Transverse colon (tissue), 4 donors: ENCODE data around the gene PHOSPHO2. TPM values are rescaled to one million over a fixed set of nuclear protein-coding genes. Genes with fewer than 3 reads are reported as not detected.

ENCODE experiments used
- DNase-seq: peaks from one replicate; pipeline ENCODE4 v3.0.0-alpha.2; 2019
- H3K27ac ChIP-seq, 4 donors: fragments of 200-600 bp; sonication (generic); 2 replicates each; pipeline ENCODE4 v1.5.1; 2016 to 2018; ENCODE audit warnings: inconsistent platforms in 4 of 4
- H3K27me3 ChIP-seq: fragments of 200-600 bp; sonication (generic); 2 replicates; pipeline ENCODE4 v1.5.1; 2017; ENCODE audit warnings: inconsistent platforms
- H3K36me3 ChIP-seq, 4 donors: fragments of 200-600 bp; sonication (generic); 2 replicates each; pipeline ENCODE4 v1.5.1; 2017 to 2019; ENCODE audit warnings: inconsistent platforms in 4 of 4
- H3K4me1 ChIP-seq, 4 donors: fragments of 200-600 bp; sonication (generic); 2 replicates each; pipeline ENCODE4 v1.5.1; 2017 to 2020; ENCODE audit warnings: inconsistent platforms in 4 of 4
- H3K4me3 ChIP-seq, 4 donors: fragments of 200-600 bp; sonication (generic); 1 replicate in 1 of 4; 2 replicates in 3 of 4; pipeline versions ENCODE4 v1.5.1 to v1.6.1; 2017 to 2019; ENCODE audit warnings: inconsistent platforms in 4 of 4
- H3K9me3 ChIP-seq, 2 donors: fragments of 200-600 bp; sonication (generic); 2 replicates each; pipeline ENCODE4 v1.5.1; 2017 to 2019; ENCODE audit warnings: inconsistent platforms in 2 of 2
- EP300 ChIP-seq: sonication (generic); formaldehyde crosslinking; IDR thresholded peaks from one replicate; pipeline ENCODE4 v1.6.1; 2017; ENCODE audit warnings: antibody characterized with exemption, low read depth
- POLR2A ChIP-seq: fragments of 450-650 bp; IDR thresholded peaks from one replicate; pipeline ENCODE4 v1.6.1; 2016; ENCODE audit warnings: antibody characterized with exemption, mild to moderate bottlenecking, moderate library complexity
- POLR2AphosphoS5 ChIP-seq, 3 donors: sonication (generic); formaldehyde crosslinking; IDR thresholded peaks; one replicate each; pipeline ENCODE4 v1.6.1; 2016; ENCODE audit warnings: antibody characterized with exemption in 3 of 3
- WGBS, 2 donors: methylation state at CpG; one replicate each; pipeline ENCODE4 v1.1.5; 2018; ENCODE audit warnings: low coverage in 1 of 2; 5-methylcytosine and 5-hydroxymethylcytosine counted together
- in situ Hi-C, 4 donors: fragments of 200-750 bp; cut with MboI; loops; one replicate each; pipeline versions ENCODE4 v1.15.0 to v1.15.1; 2017; ENCODE audit warnings: low sequenced_read_pairs in 3 of 4, low pct_ligation_motif_present in 1 of 4, low pct_unique_long_range_greater_than_20kb in 1 of 4
- intact Hi-C: fragments of 100-400 bp; cut with DNase I; formaldehyde crosslinking; loops from one replicate; pipeline ENCODE4 v1.15.1; 2023; ENCODE audit warnings: low total_unique reads
- total RNA-seq, 4 donors: library from RNA; depleted of rRNA; stranded (reverse); fragments of >200 nt; gene quantifications; one replicate each; pipeline ENCODE4 v1.1.0, GENCODE V29; 2016
- TF ChIP-seq, protein P1 (sequence below), 5 experiments: fragments of 200-600 bp in 3 of 5; fragments of 450-650 bp in 2 of 5; sonication (generic) in 3 of 5; IDR thresholded peaks; 1 replicate in 2 of 5; 2 replicates in 3 of 5; pipeline ENCODE4 v1.5.1; 2016 to 2017; ENCODE audit warnings: antibody characterized with exemption in 5 of 5, inconsistent platforms in 3 of 5, mild to moderate bottlenecking in 2 of 5, moderate library complexity in 1 of 5

Gene PHOSPHO2
- total RNA-seq, 4 donors from 2014 or later = 2.6 to 16.5 (median 7.7) TPM

- Histone ChIP-seq H3K27ac (peak overlapping the region in 3 of 4 donors; percentile 72 to 82 (median 82)), H3K27me3 (no peaks in the 10 kb centered on the region), H3K4me3 (no peak overlapping the region), H3K9me3 (no peaks in the 10 kb centered on the region), H3K36me3 (no peaks in the 10 kb centered on the region), H3K4me1 (peaks cover 32 to 69% (median 54%) of the 10 kb centered on the region in 4 donors)
- DNase-seq = no peak
- WGBS, 2 donors = 88 to 100% methylated on average over 2 to 6 of the region's 6 CpGs
- in situ Hi-C loops (no loop called here), intact Hi-C loops (no loop called here)
- TF ChIP-seq EP300 (no peak), POLR2A (no peak), POLR2AphosphoS5 (IDR thresholded peaks at IDR 0.05) (no peak)
- TF ChIP-seq, protein P1, sequence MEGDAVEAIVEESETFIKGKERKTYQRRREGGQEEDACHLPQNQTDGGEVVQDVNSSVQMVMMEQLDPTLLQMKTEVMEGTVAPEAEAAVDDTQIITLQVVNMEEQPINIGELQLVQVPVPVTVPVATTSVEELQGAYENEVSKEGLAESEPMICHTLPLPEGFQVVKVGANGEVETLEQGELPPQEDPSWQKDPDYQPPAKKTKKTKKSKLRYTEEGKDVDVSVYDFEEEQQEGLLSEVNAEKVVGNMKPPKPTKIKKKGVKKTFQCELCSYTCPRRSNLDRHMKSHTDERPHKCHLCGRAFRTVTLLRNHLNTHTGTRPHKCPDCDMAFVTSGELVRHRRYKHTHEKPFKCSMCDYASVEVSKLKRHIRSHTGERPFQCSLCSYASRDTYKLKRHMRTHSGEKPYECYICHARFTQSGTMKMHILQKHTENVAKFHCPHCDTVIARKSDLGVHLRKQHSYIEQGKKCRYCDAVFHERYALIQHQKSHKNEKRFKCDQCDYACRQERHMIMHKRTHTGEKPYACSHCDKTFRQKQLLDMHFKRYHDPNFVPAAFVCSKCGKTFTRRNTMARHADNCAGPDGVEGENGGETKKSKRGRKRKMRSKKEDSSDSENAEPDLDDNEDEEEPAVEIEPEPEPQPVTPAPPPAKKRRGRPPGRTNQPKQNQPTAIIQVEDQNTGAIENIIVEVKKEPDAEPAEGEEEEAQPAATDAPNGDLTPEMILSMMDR (IDR thresholded peaks at IDR 0.05) = no peak
These were observed 20.4 kb downstream of the PHOSPHO2 start for GRCh38 chr2:169714699-169715098.

GRCh38 chr2:169715379-169716237 is 21.3 kb downstream of the PHOSPHO2 start:
- H3K27ac ChIP-seq = peak overlapping the region; percentile 72 to 82 (median 78)
- peak; percentile 71 for DNase-seq
- H3K27me3 ChIP-seq = no peaks in the 10 kb centered on the region
- WGBS, 2 donors = 30% methylated on average over 17 of the region's 17 CpGs; no CpG with 5 or more reads in 1 of the 2 donors
- in situ Hi-C loops = no loop called here
- peaks cover 29 to 61% (median 47%) of the 10 kb centered on the region in 4 donors for H3K4me1 ChIP-seq
- peak overlapping the region in 3 of 4 donors; percentile 11 to 36 (median 29) for H3K4me3 ChIP-seq
- no peaks in the 10 kb centered on the region for H3K36me3 ChIP-seq
- TF ChIP-seq, protein P1 (IDR thresholded peaks at IDR 0.05) = no peak
- TF ChIP-seq POLR2A (no peak), EP300 (no peak), POLR2AphosphoS5 (IDR thresholded peaks at IDR 0.05) (peak in 2 of 3 donors; percentile 21 to 37)
- no peaks in the 10 kb centered on the region for H3K9me3 ChIP-seq
- intact Hi-C loops = no loop called here

GRCh38 chr2:169716238-169716886 is 22.1 kb downstream of the PHOSPHO2 start:
- WGBS, 2 donors = 23% methylated on average over 4 to 11 of the region's 12 CpGs
- in situ Hi-C loops = no loop called here

More at GRCh38 chr2:169716238-169716886, 22.1 kb downstream of the PHOSPHO2 start:
- H3K27ac ChIP-seq = peak overlapping the region; percentile 72 to 82 (median 78)
- H3K4me1 ChIP-seq = peaks cover 27 to 57% (median 45%) of the 10 kb centered on the region in 4 donors
- TF ChIP-seq POLR2AphosphoS5 (IDR thresholded peaks at IDR 0.05) = peak in 2 of 3 donors; percentile 29 to 59
- no peak for TF ChIP-seq POLR2A
- TF ChIP-seq, protein P1 (IDR thresholded peaks at IDR 0.05) = no peak
- intact Hi-C loops = no loop called here
- H3K4me3 ChIP-seq = peak overlapping the region in 1 of 4 donors; percentile 16
- H3K9me3 ChIP-seq = no peaks in the 10 kb centered on the region
- H3K27me3 ChIP-seq = no peaks in the 10 kb centered on the region
- no peaks in the 10 kb centered on the region for H3K36me3 ChIP-seq
- DNase-seq = peak; percentile 52
